Right lobe of liver (tissue), 6 donors: ENCODE data around the gene SYTL1. TPM values are rescaled to one million over a fixed set of nuclear protein-coding genes. Genes with fewer than 3 reads are reported as not detected.

Source experiments
- ATAC-seq, 4 donors: fragments of 200-7000 bp; cut with Tn5 transposase; one replicate each; pipeline ENCODE4 v1.9.1; 2020; ENCODE audit warnings: mild to moderate bottlenecking in 4 of 4, moderate library complexity in 4 of 4
- DNase-seq, 3 donors: peaks; one replicate each; pipeline ENCODE4 v3.0.0-alpha.2; 2020
- H3K27ac ChIP-seq, 3 donors: fragments of 200-600 bp; one replicate each; pipeline ENCODE4 v1.8.0; 2022
- H3K27me3 ChIP-seq, 2 donors: fragments of 200-600 bp; one replicate each; pipeline ENCODE4 v1.8.0; 2022
- H3K36me3 ChIP-seq, 4 donors: fragments of 200-600 bp; sonication (generic) in 1 of 4; one replicate each; pipeline versions ENCODE4 v1.5.1 to v1.8.0; 2017 to 2022; ENCODE audit warnings: control low read depth in 1 of 4
- H3K4me1 ChIP-seq, 4 donors: fragments of 200-600 bp; sonication (generic) in 1 of 4; one replicate each; pipeline versions ENCODE4 v1.5.1 to v1.8.0; 2017 to 2022; ENCODE audit warnings: control low read depth in 1 of 4
- H3K4me3 ChIP-seq, 3 donors: fragments of 200-600 bp; one replicate each; pipeline ENCODE4 v1.8.0; 2022
- H3K9me3 ChIP-seq, 4 donors: fragments of 200-600 bp; sonication (generic) in 1 of 4; one replicate each; pipeline versions ENCODE4 v1.5.1 to v1.8.0; 2017 to 2022; ENCODE audit warnings: control low read depth in 1 of 4
- CTCF ChIP-seq, 4 donors: fragments of 200-600 bp in 3 of 4; fragments of 450-650 bp in 1 of 4; IDR thresholded peaks; one replicate each; pipeline versions ENCODE4 v1.5.1 to v1.8.0; 2016 to 2022; ENCODE audit warnings: antibody characterized with exemption in 4 of 4, mild to moderate bottlenecking in 2 of 4
- POLR2A ChIP-seq: fragments of 450-650 bp; IDR thresholded peaks from one replicate; pipeline ENCODE4 v1.6.1; 2017; ENCODE audit warnings: antibody characterized with exemption, mild to moderate bottlenecking
- WGBS: methylation state at CpG from one replicate; pipeline ENCODE4 v1.1.6; 2018; ENCODE audit warnings: low coverage, low lambda C conversion rate; ENCODE audit not compliant: insufficient coverage; ENCODE audit errors: missing lambda C conversion rate; 5-methylcytosine and 5-hydroxymethylcytosine counted together
- intact Hi-C, 2 donors: fragments of 100-400 bp; cut with DNase I; formaldehyde crosslinking; loops; one replicate each; pipeline versions ENCODE4 v1.11.2 to v1.14.1; 2022
- small RNA-seq, 2 experiments: library from RNA; depleted of rRNA; stranded (forward); fragments of <200 nt; gene quantifications; one replicate each; pipeline ENCODE3, GENCODE V24; 2016
- total RNA-seq, 6 experiments: library from RNA; depleted of rRNA in 2 of 6; stranded (reverse); fragments of >200 nt in 2 of 6; fragmentation: NEBNext Ultra II Directional in 3 of 6; extraction: Animal tissue kit (Norgen Biotek cat#: 25700) in 3 of 6; gene quantifications; one replicate each; pipeline versions ENCODE4 v1.1.0 to v1.2.4, GENCODE V29; 2016 to 2023
- donor health status: DM: no; HTN: yes; CAD: no.
- donor health status: DM: no; HTN: no; CAD: no.
- donor health status: DM: no; HTN: no; CAD: no.
- donor health status: DM: no; HTN: yes; CAD: no.
- donor health status: DM: no; HTN: yes; CAD: no.

The SYTL1 gene
- total RNA-seq, 6 experiments from 2014 or later: 0.37 to 1.7 (median 0.80) TPM

GRCh38 chr1:27402349-27402754, 60.5 kb downstream of the SYTL1 start:
- intact Hi-C loops: loop anchor here (5.0 to 10.0 kb wide), 2 partner anchors 192 to 200 kb away; partner anchors contain the start of gene AHDC1 (in 1 of the 2)

GRCh38 chr1:27403065-27403726, 61.4 kb downstream of the SYTL1 start:
- H3K4me1 ChIP-seq: peaks cover 0 to 9% (median 0%) of the 10 kb centered on the region in 4 donors
- no peak overlapping the region for H3K4me3 ChIP-seq
- ATAC-seq (peak; percentile 24 to 48 (median 34)), DNase-seq (peak in 2 of 3 donors; percentile 39 to 54)
- peaks cover 0 to 18% (median 10%) of the 10 kb centered on the region in 4 donors for H3K36me3 ChIP-seq
- TF ChIP-seq POLR2A (no peak), CTCF (IDR thresholded peaks at IDR 0.05) (peak in 1 of 4 donors; percentile 8)
- no peaks in the 10 kb centered on the region for H3K9me3 ChIP-seq
- 49% methylated on average over 12 of the region's 24 CpGs for WGBS
- peak overlapping the region in 2 of 3 donors; percentile 18 to 43 for H3K27ac ChIP-seq
- no peaks in the 10 kb centered on the region for H3K27me3 ChIP-seq
- intact Hi-C loops: loop anchor here (5.0 to 10.0 kb wide), 2 partner anchors 192 to 199 kb away; partner anchors contain the start of gene AHDC1 (in 1 of the 2)

More at GRCh38 chr1:27402349-27402754, 60.5 kb downstream of the SYTL1 start:
- Histone ChIP-seq H3K9me3 (no peaks in the 10 kb centered on the region), H3K27ac (peak overlapping the region in 2 of 3 donors; percentile 18 to 43), H3K27me3 (no peaks in the 10 kb centered on the region), H3K4me3 (no peak overlapping the region), H3K36me3 (peaks cover 0 to 9% (median 3%) of the 10 kb centered on the region in 4 donors), H3K4me1 (peaks cover 0 to 9% (median 0%) of the 10 kb centered on the region in 4 donors)
- ATAC-seq (peak; percentile 63 to 70 (median 68)), DNase-seq (peak in 1 of 3 donors; percentile 74)
- TF ChIP-seq CTCF (IDR thresholded peaks at IDR 0.05): peak; percentile 43 to 63 (median 56)
- no peak for TF ChIP-seq POLR2A
- WGBS: 47% methylated on average over 3 of the region's 8 CpGs

Small RNAs within 50 kb of the gene (small RNA-seq; reads per million reads assigned to genes)
- gene RNU6-48P: 0 reads per million in 2 experiments

Other genes starting within 250 kb of the SYTL1 start
- gene SLC9A1, start 186.9 kb upstream of the SYTL1 start, total RNA-seq: 1 to 10 TPM; 1.7 to 4.3 (median 3.0) TPM
- 10 to 100 TPM; 17.6 to 22.7 (median 19.8) TPM for gene WDTC1, start 107.4 kb upstream of the SYTL1 start, total RNA-seq
- 10 to 100 TPM; 15.1 to 22.6 (median 19.1) TPM for gene TMEM222, start 19.9 kb upstream of the SYTL1 start, total RNA-seq
- 10 to 100 TPM in 2 of 6 experiments, 1 to 10 TPM in 4; 4.3 to 14.9 (median 5.6) TPM for gene MAP3K6, start 24.9 kb downstream of the SYTL1 start, total RNA-seq
- gene FCN3, start 32.8 kb downstream of the SYTL1 start, total RNA-seq: 100 to 1,000 TPM in 4 of 6 experiments, 10 to 100 TPM in 2; 81.6 to 213 (median 111) TPM
- under 1 TPM in 1 of 6 experiments, not detected in 5; 0.86 TPM for gene CD164L2, start 41.3 kb downstream of the SYTL1 start, total RNA-seq
- under 1 TPM in 2 of 6 experiments, not detected in 4; 0.19 to 0.43 TPM for gene GPR3, start 50.6 kb downstream of the SYTL1 start, total RNA-seq
- gene WASF2, start 148.1 kb downstream of the SYTL1 start, total RNA-seq: 10 to 100 TPM; 18.4 to 38.1 (median 26.5) TPM